ENCODE results near the gene TRABD2A.
"Not testable (repeated sequence)": the region's sequence is repeated elsewhere in the genome, so short reads cannot be mapped to it uniquely, and the experiment has no call there.

TRABD2A gene

DNA sequence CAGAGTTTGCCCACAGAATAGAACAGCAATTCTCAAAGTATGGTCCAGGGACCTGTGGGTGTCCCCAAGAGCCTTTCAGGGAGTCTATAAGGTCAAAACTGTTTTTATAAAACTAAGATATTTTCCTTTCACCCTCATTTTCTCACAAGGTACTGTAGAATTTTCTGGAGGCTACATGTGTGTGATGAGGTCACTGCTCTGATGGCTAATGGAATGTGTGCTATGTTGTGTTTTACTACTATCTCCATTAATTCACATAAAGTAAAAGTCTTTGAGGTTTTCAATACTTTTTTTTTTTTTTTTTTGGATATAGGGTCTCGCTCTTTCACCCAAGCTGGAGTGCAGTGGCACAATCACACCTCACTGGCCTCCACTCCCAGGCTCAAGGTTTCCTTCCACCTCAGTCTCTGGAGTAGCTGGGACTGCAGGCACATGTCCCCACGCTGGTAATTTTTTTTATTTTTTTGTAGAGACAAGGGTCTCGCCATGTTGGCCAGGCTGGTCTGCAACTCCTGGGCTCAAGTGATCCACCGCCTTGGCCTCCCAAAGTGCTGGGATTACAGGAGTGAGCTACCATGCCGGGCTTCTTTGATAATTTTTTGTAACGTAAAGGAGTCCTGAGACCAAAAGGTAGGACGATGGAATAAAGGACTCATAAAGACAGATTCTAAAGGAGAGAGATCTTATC lies 1.8 kb downstream of the TRABD2A start:
- DNase-seq: no peak

DNA sequence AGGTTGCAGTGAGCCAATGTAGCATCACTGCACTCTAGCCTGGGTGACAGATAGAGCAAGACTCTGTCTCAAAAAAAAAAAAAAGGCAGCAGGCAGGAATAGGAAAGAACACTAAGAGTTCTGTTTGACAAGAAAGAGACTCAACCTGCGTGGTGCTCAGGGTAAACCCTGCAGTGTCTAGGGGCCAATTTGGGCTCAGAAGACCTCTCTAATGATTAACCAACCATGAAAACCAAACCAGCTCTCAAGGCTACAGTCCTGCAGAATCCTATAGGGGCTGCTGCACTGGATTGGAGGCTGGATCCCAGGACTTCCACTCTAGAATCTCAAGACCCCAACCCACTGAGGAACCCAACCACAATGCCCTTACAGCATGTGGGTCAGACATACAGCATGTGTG lies 2.4 kb downstream of the TRABD2A start:
- no peak for DNase-seq

DNA sequence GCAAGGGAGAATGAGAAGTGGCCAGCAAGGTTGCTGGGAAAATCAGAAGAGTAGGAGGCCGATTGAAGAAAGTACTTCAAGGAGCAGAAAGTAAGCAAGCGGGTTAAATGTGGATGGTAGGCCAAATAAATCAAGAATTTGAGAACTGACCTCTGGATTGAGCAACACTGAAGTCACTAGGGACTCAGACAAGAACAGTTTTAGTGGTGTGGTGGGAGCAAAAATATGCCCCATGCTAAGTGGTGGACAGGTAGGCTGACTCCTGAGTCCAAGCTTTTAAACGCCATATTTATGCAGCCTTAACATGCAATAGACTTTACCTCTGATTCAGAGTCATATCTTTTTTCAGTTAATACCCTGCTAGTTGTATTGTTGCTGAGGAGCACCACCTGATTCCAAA lies 4.5 kb downstream of the TRABD2A start:
- DNase-seq: no peak

DNA sequence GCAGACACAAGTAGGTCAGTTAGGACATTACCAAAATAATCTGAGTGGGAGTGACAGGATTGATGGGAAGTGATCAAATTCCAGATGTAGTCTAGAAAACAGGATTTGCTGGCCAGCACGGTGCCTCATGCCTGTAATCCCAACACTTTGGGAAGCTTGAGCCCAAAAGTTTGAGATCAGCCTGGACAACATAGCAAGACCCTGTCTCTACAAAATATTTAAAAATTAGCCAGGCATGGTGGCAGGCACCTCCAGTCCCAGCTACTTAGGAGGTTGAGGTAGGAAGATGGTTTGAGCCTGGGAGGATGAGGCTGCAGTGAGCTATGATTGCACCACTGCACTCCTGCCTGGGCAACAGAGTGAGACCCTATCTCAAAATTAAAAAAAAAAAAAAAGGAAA lies 5.3 kb downstream of the TRABD2A start:
- DNase-seq: not testable (repeated sequence)

DNA sequence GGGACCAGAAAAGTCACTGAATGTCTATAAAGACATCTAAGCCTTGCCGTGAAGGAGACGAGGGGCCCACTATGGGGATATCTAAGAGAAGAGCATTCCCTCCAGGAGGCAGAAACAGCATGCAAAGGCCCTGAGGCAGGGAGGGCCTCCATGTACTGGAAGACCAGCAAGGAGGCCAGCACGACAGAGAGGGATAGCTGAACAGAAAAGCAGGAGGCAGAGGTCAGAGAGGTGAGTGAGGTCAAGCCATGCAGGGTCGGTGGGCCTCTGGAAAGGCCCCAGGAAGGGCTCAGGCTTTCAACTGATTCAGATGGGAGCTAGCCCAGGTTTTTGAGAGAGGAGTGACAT lies 5.7 kb downstream of the TRABD2A start:
- no peak for DNase-seq

DNA sequence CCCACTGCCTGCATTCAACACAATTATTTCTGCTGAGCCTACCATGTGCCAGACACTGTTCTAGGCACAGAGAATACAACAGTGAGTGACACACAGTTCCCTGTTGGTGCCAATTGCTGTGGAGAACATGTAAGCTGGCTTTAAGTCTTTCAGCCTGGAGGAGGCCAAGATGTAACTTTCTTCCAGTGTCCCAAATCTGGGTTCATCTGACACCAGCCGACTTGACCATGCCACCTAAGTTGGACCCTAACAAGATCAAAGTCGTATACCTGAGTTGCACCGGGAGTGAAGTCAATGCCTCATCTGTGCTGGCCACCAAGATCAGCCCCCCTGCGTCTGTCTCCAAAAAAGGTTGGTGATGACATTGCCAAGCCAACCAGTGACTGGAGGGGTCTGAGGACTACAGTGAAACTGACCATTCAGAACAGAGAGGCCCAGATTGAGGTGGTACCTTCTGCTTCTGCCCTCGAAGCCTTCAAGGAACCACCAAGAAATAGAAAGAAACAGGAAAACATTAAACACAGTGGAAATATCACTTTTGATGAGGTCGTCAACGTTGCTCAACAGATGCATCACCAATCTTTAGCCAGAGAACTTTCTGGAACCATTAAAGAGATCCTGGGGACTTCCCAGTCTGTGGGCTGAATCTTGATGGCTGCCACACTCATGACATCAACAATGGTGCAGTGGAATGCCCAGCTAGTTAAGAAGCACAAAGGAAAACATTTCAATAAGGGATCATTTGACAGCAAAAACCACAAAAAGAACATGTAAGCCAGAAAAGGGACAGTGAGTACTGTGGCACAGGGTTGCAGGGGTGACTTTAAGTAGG lies 6.3 kb downstream of the TRABD2A start:
- no peak for DNase-seq

DNA sequence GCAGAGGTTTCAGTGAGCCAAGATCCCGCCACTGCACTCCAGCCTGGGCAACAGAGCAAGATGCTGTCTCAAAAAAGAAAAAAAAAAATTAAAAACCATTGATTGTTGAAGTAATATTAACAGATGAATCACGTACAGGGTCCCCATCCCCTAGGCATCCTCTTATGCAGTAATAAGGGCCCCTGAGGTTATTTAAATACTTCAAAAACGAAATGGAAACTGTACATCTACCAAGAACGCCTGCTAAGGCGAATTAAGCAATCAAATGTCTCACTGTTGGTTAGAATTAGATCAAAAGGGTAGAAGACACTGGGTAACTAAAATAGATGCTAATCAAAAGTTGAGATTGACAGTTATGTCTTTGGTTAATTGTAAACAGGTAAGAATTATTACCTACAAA lies 7.5 kb downstream of the TRABD2A start:
- DNase-seq: no peak

DNA sequence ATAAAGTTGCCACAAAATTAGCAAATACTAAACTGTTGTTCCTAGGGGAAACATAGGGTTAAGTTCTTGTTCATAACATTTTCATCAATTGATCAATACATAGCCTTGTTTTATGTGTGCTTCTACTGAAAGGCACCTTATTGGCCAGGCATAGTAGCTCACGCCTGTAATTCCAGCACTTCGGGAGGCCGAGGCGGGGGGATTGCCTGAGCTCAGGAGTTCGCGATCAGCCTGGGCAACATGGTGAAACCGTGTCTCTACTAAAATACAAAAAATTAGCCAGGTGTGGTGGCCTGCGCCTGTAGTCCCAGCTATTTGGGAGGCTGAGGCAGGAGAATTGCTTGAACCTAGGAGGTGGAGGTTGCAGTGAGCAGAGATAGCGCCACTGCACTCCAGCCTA lies 8.2 kb downstream of the TRABD2A start:
- not testable (repeated sequence) for DNase-seq

DNA sequence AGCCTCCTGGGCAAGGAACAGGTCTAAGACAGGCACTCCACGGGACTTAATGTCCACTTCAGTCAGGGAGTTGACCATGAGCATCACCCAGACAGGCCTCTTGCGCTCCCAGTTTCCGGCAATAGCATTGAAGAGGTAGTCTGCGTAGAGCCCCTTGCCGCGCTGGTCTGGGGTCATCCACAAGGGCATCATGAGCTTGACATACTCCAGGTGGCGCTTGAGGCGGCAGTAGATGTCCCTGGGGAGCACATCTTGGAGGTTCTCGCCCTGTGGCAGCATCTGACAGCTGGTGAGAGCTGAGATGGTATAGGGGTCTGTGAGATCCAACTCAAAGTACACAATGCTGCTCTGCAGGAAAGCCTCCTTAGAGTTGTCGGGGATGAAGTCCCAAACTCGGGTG lies 10.6 kb downstream of the TRABD2A start:
- DNase-seq: no peak

DNA sequence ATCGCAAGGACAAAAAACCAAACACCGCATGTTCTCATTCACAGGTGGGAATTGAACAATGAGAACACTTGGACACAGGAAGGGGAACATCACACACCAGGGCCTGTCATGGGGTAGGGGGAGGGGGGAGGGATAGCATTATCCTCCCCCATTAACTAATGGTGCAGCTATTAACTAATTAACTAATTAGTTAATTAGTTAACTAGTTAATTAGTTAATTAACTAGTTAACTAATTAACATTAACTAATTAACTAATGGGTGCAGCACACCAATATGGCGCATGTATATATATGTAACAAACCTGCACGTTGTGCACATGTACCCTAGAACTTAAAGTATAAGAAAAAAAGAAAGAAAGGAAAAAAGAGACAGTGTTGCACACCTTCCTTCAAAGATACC lies 12.6 kb downstream of the TRABD2A start:
- not testable (repeated sequence) for DNase-seq

DNA sequence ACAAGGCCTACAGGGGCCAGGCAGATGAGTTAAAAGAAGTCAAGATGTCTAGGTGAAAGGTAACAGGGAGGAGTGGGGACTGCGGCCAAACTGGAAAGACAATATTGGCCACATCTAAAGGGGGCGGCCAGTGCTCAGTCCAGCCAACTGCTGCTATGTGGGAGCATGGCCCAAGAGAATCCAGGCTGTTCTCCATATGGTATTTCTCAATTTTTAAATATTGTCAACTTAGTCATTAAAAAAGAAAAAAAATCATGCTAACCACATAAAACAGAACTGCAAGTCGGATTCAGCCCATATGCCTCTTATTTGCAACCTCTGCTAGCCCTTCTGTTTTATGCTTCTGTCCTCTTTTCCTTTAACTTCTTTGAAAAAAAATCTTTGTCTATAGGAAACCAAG lies 14.8 kb downstream of the TRABD2A start:
- DNase-seq: no peak

DNA sequence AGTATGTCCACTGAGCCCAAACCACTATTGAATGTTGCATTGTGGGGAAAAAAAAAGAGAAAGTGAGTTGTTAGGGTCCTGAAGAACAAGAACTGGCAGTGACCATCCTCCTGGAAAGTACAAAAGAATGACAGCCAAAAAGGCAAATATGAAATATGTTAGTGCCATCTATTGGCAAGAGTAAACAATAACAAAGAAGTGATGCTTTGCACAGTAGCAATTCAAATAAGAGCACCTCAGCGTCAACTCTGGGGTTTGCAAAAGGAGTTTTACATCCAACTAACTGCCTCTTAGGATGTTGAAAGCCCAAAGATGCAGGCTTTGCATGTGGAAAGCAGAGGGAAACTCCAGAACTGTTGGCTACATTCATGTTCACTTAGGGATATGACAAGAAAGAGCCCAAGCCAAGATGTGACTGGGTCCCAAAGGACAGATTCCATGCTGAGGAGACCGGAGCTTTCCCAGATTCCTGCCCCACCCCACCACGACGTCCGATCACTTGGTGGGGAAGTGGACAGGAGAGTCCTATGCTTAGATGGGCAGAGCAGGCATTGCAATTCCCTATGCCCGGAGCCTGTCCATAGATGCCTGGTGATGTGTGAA lies 15.6 kb downstream of the TRABD2A start:
- DNase-seq: peak in 1 of 2 experiments; percentile 23

DNA sequence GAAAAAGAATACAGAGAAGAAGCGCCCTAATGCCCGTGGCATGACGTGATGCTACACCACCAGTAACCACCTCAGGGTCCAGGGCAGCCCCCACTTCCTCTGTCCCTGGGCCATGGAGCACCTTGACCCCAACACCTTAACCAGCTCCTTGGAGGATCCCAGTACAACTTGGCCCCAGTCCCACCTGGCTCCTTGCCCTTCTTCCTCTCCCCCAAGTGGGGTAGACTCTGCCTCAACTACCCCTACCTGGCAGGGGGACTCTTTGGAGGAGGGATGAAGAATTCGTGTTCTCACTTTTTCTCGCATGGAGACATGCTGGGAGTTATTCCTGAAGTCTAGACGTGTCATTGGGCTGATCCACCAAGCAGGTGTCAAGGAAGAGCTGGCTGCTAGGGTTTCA lies 18.9 kb downstream of the TRABD2A start:
- no peak for DNase-seq

DNA sequence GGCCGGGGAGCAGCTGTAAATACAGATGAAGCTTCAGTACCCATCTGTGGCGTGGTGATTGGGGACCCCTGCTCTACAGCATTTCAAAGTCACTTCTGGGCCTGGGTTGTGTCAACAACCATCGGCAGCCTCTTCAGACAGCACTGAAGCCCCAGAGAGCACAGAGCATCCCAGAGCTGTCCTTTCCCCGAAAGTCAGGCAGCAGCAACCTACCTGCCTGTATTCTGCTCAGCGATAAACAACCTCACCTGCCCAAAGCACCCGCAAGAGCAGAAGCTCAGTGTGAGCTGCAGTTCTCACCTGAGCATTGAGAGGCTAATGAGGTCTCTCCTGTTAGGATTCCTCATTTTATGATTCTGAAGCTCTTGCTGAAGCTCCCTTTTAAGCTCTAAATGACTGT lies 19.3 kb downstream of the TRABD2A start:
- DNase-seq: no peak

DNA sequence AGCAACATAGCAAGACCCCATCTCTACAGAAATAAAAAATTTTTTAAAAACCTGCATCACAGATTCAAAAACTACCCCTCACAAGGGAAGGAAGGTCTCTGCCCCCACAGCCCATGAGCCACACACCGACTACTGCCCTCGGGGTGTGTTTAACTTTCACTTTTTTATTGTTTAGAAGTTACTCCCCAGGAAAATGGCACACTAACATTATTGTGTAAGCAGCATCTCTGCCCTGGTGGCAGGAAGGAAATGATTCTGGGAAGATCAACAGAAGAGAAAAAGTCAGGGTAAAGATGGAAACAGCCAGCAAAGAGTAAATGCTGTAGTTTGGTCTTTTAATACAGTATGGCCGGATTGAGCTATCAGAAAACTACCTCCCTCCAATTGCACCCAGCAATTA lies 21.9 kb downstream of the TRABD2A start:
- DNase-seq: no peak

DNA sequence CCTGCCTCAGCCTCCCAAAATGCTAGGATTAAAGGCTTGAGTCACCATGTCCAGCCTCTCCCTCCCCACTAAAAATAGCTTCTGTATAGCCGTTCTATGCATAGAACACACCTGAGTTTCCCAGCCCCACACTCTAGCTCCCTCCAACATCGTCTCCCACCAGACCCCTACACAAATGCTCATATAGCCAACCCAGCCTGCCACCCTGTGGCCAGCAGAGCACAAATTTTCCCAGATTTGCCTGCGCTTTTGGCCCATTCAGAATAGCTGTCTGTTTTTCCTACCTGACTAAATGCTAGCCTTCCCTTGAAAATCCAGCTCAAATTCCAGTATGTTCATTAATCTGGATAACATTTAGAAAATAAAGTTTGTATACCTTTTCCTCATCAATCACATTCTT lies 22.8 kb downstream of the TRABD2A start:
- DNase-seq: no peak

DNA sequence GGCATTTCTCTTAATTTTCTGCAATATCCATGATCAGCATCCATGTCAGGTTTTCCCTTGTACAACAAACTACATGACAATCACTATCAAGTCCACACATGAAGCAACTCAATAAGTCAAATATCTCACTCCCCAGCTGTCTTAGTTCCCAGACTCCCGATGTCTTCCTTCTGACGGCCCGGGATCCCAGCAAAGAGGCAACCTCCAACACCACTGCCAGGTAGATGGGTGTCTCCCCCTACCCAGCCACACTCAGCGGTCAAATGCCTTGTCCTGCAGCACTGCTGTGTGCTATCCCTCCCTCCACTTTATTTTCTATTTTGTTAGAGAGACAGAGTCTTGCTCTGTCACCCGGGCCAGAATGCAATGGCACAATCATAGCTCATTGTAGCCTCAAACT lies 23.3 kb downstream of the TRABD2A start:
- DNase-seq: no peak

DNA sequence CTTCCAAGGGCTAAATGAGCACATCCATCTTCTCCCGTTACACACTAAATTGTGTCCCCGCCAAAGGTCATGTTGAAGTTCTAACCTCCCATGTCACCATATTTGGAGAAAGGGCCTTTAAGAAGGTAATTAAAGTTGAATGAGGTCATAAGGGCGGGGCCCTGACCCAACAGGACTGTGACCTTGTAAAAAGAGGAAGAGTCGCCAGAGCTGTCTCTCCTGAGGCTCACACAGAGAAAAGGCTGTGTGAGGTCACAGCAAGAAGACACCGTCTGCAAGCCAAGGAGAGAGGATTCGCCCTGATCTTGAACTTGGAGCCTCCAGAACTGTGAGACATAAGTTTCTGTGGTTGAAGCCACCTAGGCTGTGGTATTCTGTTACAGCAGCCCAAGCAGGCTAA lies 24.1 kb downstream of the TRABD2A start:
- DNase-seq: no peak

DNA sequence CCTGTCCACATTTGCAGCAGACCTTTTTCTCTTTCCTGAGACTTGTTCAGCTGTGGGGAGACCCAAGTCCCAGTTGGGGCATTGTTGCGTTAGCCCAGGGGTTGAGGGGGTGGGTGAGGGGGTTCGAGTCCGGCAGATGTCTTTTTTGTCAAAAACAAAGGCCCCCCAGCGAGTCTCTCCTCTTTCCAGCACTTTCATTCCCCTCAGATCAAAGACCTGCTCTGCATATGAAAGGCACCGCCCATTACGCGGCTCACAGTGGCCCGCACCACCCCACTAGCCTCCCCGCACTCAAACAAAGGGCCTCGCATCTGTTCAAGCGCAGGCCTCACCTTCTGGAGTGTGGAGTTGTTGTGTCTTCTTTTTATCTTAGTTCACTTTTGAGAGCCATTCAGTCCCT lies 25.2 kb downstream of the TRABD2A start:
- no peak for DNase-seq

DNA sequence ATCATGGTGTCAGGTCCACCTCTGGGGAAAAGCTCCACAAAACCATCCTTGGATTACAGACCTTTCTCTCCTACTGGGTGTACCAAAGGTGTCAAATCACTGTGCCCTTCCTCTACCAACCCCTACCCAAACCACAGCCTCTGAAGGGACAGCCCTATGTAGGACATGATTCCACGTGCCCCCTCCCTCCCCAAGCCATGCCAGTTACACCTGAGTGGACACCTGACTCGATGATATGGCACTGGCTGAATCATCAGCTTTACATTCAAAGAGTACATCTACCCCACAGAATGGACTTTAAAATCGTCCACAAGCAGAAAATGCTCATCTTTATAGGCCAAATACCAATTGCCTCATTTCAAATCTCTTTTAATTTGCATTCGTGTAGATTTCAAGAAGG lies 26.0 kb downstream of the TRABD2A start:
- no peak for DNase-seq

DNA sequence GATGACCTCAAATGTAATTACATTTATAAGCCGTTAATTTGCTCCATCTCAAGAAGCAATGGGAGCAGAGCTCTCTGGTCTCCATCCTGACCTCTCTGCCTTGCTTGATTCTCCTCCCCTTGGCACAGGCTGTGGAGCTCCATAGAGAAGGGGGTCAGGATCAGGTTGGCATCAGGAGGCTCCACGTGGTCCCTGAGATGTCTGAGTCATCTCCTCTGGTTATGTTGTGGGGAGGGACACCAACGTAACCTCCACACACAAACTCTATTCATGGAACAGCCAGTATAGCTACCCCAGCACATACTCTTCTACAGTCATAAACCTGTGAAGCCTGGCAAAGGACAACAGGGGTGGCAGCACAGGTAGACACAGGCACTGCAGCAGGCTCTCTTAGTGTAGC lies 29.0 kb downstream of the TRABD2A start:
- DNase-seq: no peak

DNA sequence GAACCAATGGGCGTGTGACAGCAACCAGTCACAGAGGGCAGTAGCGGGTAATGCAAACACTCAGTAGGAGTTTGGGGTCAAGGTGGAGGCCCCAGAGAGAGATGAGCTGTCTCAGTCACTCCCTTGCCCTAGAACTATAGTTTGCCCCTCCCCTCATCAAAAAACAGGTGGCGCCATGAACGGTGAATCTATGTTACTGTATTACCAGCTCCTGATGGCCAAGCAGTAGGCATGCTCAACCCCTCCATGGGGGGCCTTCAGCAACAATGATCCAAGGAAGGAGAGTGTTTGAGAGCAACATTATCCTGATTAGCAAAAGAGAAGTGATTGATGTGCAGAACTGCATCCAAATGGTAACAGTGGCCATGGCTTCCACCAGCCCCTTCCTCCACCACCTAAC lies 30.4 kb downstream of the TRABD2A start:
- DNase-seq: no peak

DNA sequence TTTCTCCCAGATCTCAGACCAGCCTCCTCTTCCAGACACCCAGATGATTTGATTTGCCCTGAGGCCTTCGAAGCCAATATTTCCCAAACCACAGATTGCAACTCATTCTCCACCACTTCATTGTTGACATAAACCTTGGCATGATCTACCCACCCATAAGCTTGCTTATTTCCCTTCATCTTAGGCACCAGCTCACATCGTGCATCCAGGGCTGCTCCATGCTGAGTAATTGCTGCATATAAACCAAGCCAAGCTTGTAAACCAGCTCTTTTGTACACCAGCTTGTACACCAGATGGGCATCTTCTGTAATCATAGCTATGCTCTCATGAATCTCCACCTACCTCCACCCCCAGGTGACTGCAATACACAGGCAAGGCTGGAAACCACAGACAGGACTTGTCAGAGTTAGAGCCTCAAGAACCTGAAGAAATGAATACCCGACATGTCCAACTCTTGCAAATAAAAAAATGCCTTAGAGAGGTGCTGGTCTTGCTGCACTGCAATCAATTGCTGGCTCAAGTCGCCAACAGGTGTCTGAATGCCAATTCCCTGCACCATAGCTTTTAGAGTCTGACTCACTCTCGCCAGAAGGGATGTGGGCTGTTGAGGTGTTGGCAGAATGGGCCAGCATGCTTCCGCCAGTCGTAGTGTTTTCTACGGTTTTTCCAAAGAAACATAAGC lies 31.5 kb downstream of the TRABD2A start:
- DNase-seq: peak; percentile 14 to 74
